HG02938 (cell line): ENCODE measurements around the gene FAM118A.
"Not testable (repeated sequence)": the region's sequence is repeated elsewhere in the genome, so short reads cannot be mapped to it uniquely, and the experiment has no call there.

Source experiments
- ATAC-seq: cut with Tn5 transposase; IDR thresholded peaks from one replicate; pipeline ENCODE4 v1.9.1; 2021; ENCODE audit warnings: mild to moderate bottlenecking, moderate library complexity; ENCODE audit not compliant: unreplicated experiment

FAM118A gene

DNA sequence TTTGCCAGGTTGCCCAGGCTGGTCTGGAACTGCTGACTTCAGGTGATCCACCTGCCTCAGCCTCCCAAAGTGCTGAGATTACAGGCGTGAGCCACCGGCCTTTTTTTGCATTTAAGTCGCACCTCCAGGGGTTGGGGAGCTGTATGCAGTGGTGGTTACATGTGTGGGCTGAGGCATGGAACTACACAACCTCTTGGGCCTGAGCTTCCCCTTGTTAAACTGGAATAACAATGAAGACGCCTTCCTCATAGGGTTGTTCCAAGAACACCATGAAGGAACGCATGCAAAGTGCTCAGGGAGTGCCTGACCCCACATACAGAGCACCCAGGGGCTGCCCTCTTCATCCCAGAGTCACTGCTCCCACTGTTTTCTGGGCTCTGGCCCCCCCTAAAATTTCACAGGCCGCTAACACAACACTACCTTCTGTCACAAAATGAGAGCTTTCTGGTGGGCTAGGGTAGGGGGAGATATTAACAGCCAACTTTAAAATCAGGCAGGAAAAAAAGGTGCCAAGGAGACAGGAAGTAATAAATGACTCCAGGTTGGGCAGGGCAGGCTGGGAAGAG, 1.3 kb upstream of the FAM118A start:
- no peak for ATAC-seq

- no peak for ATAC-seq
Measured at GRCh38 chr22:45308957-45309421, 745 bp upstream of the FAM118A start.

GRCh38 chr22:45310331-45310976, 720 bp downstream of the FAM118A start:
- ATAC-seq: no peak

DNA sequence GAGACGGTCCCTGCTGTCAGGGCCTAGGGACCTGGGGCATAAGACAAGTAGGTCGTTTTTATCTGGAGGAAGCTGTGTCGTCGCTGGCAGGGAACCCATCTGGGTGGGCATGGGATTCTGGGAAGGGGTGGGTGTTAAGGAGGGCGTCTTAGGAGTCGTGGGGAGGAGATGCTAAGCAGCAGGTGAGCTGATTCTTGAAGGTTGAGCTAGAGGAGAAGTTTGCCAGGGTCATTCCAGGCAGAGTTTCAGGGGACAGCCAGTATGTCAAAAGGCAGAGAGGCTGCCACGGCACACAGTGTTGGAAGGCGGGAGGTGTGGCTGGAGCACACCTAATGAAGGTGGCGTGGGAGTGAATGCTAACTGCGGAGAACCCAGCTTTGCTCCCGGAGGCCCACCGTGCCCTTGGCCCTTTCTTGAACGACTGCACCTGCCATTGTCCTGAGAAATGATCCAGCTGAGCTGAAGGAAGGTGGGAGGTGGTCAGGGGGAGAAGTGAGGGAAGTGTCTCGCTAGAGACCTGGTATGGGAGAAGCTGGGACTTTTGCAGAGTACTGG, 1.3 kb downstream of the FAM118A start:
- ATAC-seq: no peak

GRCh38 chr22:45312415-45312814, 2.7 kb downstream of the FAM118A start:
- no peak for ATAC-seq

DNA sequence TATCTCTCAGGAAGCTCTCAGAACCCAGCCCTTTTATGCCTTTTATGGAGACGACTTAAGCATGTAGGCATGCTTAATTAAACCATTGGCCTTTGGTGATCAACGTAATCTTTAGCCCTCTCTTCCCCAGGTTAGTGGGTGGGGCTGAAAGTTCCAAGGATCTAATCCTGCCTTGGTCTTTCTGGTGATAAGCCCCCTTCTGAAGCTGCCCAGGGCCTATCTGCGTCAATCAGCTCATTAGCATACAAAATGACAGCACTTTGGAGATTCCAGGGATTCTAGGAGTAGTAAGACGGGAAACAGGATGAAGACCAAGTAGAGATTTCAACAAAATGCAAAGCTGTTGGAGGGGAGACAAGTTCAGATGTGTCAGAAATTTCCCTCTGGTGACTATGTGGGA, 3.1 kb downstream of the FAM118A start:
- ATAC-seq: no peak

GRCh38 chr22:45314054-45314721, 4.5 kb downstream of the FAM118A start:
- no peak for ATAC-seq

GRCh38 chr22:45314786-45315185, 5.1 kb downstream of the FAM118A start:
- no peak for ATAC-seq

GRCh38 chr22:45316796-45317526, 7.2 kb downstream of the FAM118A start:
- no peak for ATAC-seq

DNA sequence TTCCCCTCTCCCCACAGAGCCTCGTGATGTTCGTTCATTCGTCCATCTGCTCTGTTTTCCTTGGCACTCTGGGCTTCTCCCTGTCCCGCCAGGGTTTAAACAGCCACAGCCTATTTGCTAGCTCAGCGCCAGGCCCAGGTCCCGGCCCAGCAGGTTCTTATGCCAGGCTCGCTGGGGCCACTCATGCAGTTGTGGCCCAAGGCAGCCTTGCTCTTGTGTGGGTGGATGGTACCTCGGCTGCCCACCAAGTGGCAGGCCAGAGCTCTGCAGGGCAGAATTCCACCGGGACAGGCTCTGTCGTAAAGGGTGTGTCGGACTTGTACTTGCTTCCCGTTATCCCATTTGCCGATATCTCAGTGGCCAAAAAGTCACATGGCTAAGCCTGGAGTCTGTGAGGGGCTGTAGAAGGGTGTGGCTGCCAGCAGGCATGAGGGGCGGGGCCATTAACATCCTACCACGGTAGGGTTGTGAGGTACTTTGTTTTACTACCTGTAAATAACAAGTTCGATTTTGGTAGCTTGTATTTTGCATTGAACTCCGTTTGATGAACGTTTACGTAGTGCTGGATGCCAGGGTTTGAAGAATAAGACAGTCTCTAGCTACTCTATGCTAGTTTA, 7.9 kb downstream of the FAM118A start:
- ATAC-seq: no peak

- peak; percentile 60 for ATAC-seq
Measured at GRCh38 chr22:45318168-45318557, 8.4 kb downstream of the FAM118A start.

GRCh38 chr22:45318558-45319323, 9.0 kb downstream of the FAM118A start:
- peak; percentile 46 for ATAC-seq

GRCh38 chr22:45319324-45319685, 9.6 kb downstream of the FAM118A start:
- no peak for ATAC-seq

DNA sequence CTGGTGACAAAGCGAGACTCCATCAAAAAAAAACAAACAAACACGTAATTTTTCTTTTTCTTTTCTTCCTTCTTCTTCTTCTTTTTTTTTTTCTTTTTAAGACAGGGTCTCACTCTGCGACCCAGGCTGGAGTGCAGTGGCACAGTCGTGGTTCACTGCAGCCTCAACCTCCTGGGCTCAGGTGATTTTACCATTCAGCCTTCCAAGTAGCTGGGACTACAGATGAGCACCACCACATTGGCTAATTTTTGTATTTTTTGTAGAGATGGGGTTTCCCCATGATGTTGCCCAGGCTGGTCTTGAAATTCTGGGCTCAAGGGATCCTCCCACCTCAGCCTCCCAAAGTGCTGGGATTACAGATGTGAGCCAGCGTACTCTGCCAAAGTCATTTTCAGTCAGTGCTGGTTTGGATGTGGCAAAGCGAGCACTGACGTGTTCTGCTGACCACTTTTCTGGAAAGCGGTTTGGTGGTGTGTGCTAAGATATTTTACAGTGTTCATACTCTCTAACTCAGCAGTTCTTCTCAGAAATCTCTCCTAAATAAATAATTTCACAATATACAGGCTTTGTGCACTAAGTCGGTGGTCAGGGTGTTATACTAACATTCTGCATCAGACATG, 10.7 kb downstream of the FAM118A start:
- no peak for ATAC-seq

DNA sequence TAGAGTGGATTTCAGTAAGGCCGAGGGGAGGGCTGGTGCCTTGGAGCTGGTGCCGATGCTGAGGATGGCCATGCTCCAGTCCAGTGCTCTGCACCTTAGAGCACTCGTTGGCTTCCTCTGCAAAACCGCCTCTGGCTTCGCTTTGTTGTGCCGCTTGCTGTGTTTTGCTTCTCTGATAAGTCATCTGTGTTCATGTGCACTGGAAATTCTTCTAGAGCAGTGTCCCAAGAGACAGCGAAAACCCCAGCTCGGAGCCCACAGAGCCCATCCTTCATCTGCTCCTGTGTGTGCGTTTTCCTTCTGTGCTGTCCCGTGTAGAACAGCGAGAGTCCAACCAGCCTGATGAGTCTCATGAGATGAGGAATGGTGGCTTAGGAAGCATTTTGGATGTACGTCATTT, 12.1 kb downstream of the FAM118A start:
- ATAC-seq: no peak

GRCh38 chr22:45322873-45323525, 13.3 kb downstream of the FAM118A start:
- no peak for ATAC-seq

DNA sequence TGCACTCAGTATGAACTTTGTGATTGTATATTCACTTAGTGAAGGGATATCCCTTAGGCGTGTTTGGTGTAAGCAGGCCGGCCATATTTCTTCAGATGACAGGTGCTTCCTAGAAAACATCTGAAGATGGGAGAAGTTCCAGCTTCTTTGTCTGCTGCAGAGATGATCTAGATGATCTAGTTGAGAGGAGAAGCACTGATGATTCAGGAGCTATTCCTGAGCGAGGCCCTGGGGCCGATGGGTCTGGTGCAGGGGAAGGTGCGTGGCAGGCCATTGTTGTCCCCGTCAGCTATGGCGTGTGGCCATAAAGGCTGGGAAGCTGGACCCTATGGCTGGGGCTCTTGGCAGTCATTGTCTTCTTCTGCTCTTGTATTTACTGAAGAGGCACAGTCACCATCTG, 14.0 kb downstream of the FAM118A start:
- ATAC-seq: no peak

DNA sequence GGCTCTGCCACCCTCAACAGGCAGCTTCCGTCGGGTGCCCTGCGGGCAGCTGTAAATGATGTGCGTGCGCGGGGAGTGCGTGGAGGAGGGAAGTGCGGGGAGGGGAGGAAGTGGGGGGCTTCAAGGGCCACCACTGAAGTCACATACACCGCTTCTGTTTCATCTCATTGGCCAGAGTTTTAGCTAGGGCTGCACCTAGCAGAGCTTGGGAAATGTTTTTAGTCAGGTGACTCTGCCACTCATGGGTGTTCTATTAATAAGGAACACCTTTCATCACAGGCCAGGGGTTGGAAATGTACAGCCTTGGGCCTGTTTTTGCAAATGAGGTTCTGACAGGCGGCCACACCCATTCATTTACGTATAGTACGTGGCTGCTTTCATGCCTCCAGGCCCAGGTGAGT, 14.6 kb downstream of the FAM118A start:
- ATAC-seq: no peak

DNA sequence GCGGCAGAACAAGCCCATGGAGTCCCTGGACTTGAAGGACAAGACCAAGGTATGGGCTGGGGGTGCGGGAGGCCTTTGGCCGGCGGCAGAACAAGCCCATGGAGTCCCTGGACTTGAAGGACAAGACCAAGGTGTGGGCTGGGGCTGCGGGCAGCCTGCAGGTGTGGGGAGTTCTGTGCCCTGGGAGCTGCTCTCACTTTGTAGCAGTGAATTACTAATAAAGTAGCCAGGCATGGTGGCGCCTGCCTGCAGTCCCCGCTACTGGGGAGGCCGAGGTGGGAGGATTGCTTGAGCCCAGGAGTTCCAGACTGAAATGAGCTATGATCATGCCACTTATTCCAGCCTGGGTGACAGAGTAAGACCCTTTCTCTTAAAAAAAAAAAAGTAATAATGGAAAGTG, 18.5 kb downstream of the FAM118A start:
- not testable (repeated sequence) for ATAC-seq
